GM23248 (cell line): ENCODE data around the gene SV2A. TPM values are rescaled to one million over a fixed set of nuclear protein-coding genes. Genes with fewer than 3 reads are reported as not detected.

ENCODE experiments used
- DNase-seq: peaks from one replicate; pipeline ENCODE4 v3.0.0-alpha.2; 2015
- H2AFZ ChIP-seq: fragments of 200-600 bp; sonication (generic); 2 replicates; pipeline ENCODE4 v1.6.1; 2016; ENCODE audit warnings: antibody characterized with exemption
- H3F3A ChIP-seq: fragments of 200-600 bp; sonication (generic); 2 replicates; pipeline ENCODE4 v1.6.1; 2016; ENCODE audit warnings: mild to moderate bottlenecking, antibody characterized with exemption, mixed run types; ENCODE audit not compliant: insufficient read depth
- H3K27ac ChIP-seq: fragments of 200-600 bp; sonication (generic); 2 replicates; pipeline ENCODE4 v1.5.1; 2016; ENCODE audit warnings: mild to moderate bottlenecking
- H3K27me3 ChIP-seq: fragments of 200-600 bp; sonication (generic); replicated peaks from 2 replicates; pipeline ENCODE4 v1.6.1; 2016; ENCODE audit warnings: mild to moderate bottlenecking; ENCODE audit not compliant: insufficient read depth
- H3K36me3 ChIP-seq: fragments of 200-600 bp; sonication (generic); 2 replicates; pipeline ENCODE4 v1.6.1; 2016; ENCODE audit warnings: low read depth, mild to moderate bottlenecking
- H3K4me1 ChIP-seq: fragments of 200-600 bp; sonication (generic); 2 replicates; pipeline ENCODE4 v1.6.1; 2016; ENCODE audit warnings: mild to moderate bottlenecking; ENCODE audit not compliant: insufficient read depth
- H3K4me2 ChIP-seq: fragments of 200-600 bp; sonication (generic); one replicate; pipeline ENCODE4 v1.6.1; 2016; ENCODE audit warnings: mild to moderate bottlenecking; ENCODE audit not compliant: unreplicated experiment
- H3K4me3 ChIP-seq: fragments of 200-600 bp; sonication (generic); 2 replicates; pipeline ENCODE4 v1.5.1; 2016; ENCODE audit warnings: mild to moderate bottlenecking
- H3K79me2 ChIP-seq: fragments of 200-600 bp; sonication (generic); 2 replicates; pipeline ENCODE4 v1.6.1; 2016; ENCODE audit warnings: mild to moderate bottlenecking; ENCODE audit not compliant: insufficient read depth
- H3K9ac ChIP-seq: fragments of 200-600 bp; sonication (generic); 2 replicates; pipeline ENCODE4 v1.6.1; 2016; ENCODE audit warnings: mild to moderate bottlenecking
- H3K9me2 ChIP-seq: fragments of 200-600 bp; sonication (generic); 2 replicates; pipeline ENCODE4 v1.6.1; 2016; ENCODE audit warnings: mixed run types, mild to moderate bottlenecking, moderate library complexity; ENCODE audit not compliant: insufficient read depth
- H3K9me3 ChIP-seq: fragments of 200-600 bp; sonication (generic); one replicate; pipeline ENCODE4 v1.6.1; 2017; ENCODE audit warnings: low read depth
- H4K20me1 ChIP-seq: fragments of 200-600 bp; sonication (generic); 2 replicates; pipeline ENCODE4 v1.6.0; 2016; ENCODE audit not compliant: insufficient read depth
- EZH2 ChIP-seq: fragments of 200-600 bp; sonication (generic); IDR thresholded peaks from 2 replicates; pipeline ENCODE4 v1.6.1; 2018; ENCODE audit warnings: antibody characterized with exemption, mild to moderate bottlenecking; ENCODE audit not compliant: insufficient read depth, poor library complexity, severe bottlenecking
- EZH2phosphoT487 ChIP-seq: fragments of 200-600 bp; sonication (generic); IDR thresholded peaks from 2 replicates; pipeline ENCODE4 v1.6.1; 2018; ENCODE audit warnings: antibody characterized with exemption, moderate library complexity, mild to moderate bottlenecking, low read depth; ENCODE audit not compliant: insufficient read depth
- WGBS, 2 experiments: methylation state at CpG; one replicate each; pipeline ENCODE4 v1.1.6; 2015 to 2017; ENCODE audit warnings: low lambda C conversion rate in 2 of 2, low coverage in 1 of 2; ENCODE audit errors: missing lambda C conversion rate in 2 of 2; 5-methylcytosine and 5-hydroxymethylcytosine counted together
- in situ Hi-C: fragments of 300-500 bp; cut with MboI; formaldehyde crosslinking; loops from 2 replicates; pipeline ENCODE4 v1.15.0; 2020
- polyA plus RNA-seq: library from polyadenylated mRNA; unstranded; fragments of >200 nt; fragmentation: Nextera tagmentation; extraction: Ambion mirVana; gene quantifications from 2 replicates; pipeline ENCODE4 v1.2.1, GENCODE V29; 2016
- total RNA-seq: library from RNA; depleted of rRNA; stranded (reverse); fragments of >200 nt; shearing (Covaris generic); gene quantifications from 2 replicates; pipeline ENCODE4 v1.2.3, GENCODE V29; 2014

SV2A gene
- total and polyA plus RNA-seq, 2 experiments from 2014 or later = 0.36 to 1.1 TPM

- no peaks in the 10 kb centered on the region for H3K9me3 ChIP-seq
- no peak overlapping the region for H2AFZ ChIP-seq
- no peak for TF ChIP-seq EZH2phosphoT487
- no peak for TF ChIP-seq EZH2
- H3K9ac ChIP-seq = no peak overlapping the region
- H3K27me3 ChIP-seq = no peaks in the 10 kb centered on the region
- H3K79me2 ChIP-seq = peaks cover 15% of the 10 kb centered on the region; the same call in 1 of the 2 replicates
- H3K4me3 ChIP-seq = no peak overlapping the region
- no peaks in the 10 kb centered on the region for H3K9me2 ChIP-seq
- in situ Hi-C loops = no loop called here
- peaks cover 43% of the 10 kb centered on the region for H3F3A ChIP-seq
- H3K4me1 ChIP-seq = peaks cover 39% of the 10 kb centered on the region
- H3K4me2 ChIP-seq = peak overlapping the region; percentile 90
- H4K20me1 ChIP-seq = no peaks in the 10 kb centered on the region
- DNase-seq = peak; percentile 37
- peak overlapping the region; percentile 24; the same call in 1 of the 2 replicates for H3K27ac ChIP-seq
- H3K36me3 ChIP-seq = no peaks in the 10 kb centered on the region
These were observed 20.1 kb upstream of the SV2A start for GRCh38 chr1:149937759-149938158.

GRCh38 chr1:149936992-149937705, 19.5 kb upstream of the SV2A start:
- Histone ChIP-seq H3K4me1 (peaks cover 39% of the 10 kb centered on the region), H3K9me3 (no peaks in the 10 kb centered on the region), H3K27me3 (no peaks in the 10 kb centered on the region), H3K4me3 (peak overlapping the region; percentile 89), H4K20me1 (no peaks in the 10 kb centered on the region), H3K27ac (peak overlapping the region; percentile 32; the same call in 1 of the 2 replicates), H3K36me3 (no peaks in the 10 kb centered on the region), H3K9ac (peak overlapping the region; percentile 82), H3K79me2 (peaks cover 15% of the 10 kb centered on the region; the same call in 1 of the 2 replicates), H2AFZ (peak overlapping the region; percentile 88), H3K4me2 (peak overlapping the region; percentile 90), H3F3A (peaks cover 38% of the 10 kb centered on the region), H3K9me2 (no peaks in the 10 kb centered on the region)
- DNase-seq = peak; percentile 58
- in situ Hi-C loops = no loop called here
- 6 to 7% methylated on average over 8 of the region's 8 CpGs for WGBS, 2 experiments
- TF ChIP-seq EZH2phosphoT487 = no peak
- TF ChIP-seq EZH2 = no peak

GRCh38 chr1:149936170-149936991, 18.7 kb upstream of the SV2A start, which contains the start of gene MTMR11:
TSS of gene MTMR11 (minus strand) at chr1:149936879. CDS start at chr1:149936647, 232 bp downstream.
- H3K79me2 ChIP-seq = peaks cover 15% of the 10 kb centered on the region; the same call in 1 of the 2 replicates
- peak within 1 kb of the TSS; percentile 90 for H3K4me2 ChIP-seq
- H3K27ac ChIP-seq = peak within 1 kb of the TSS; percentile 32; the same call in 1 of the 2 replicates
- peak within 1 kb of the TSS; percentile 82 for H3K9ac ChIP-seq
- no peaks in the 10 kb centered on the region for H3K36me3 ChIP-seq
- H4K20me1 ChIP-seq = no peaks in the 10 kb centered on the region
- peak within 1 kb of the TSS; percentile 89 for H3K4me3 ChIP-seq
- peak within 1 kb of the TSS; percentile 88 for H2AFZ ChIP-seq
- no peaks in the 10 kb centered on the region for H3K9me2 ChIP-seq
- WGBS, 2 experiments = 2 to 3% methylated on average over 18 of the region's 18 CpGs
- in situ Hi-C loops = no loop called here
- peak; percentile 69 for DNase-seq
- H3K27me3 ChIP-seq = no peaks in the 10 kb centered on the region
- H3F3A ChIP-seq = peaks cover 30% of the 10 kb centered on the region
- TF ChIP-seq EZH2 (no peak), EZH2phosphoT487 (no peak)
- H3K4me1 ChIP-seq = peaks cover 44% of the 10 kb centered on the region
- no peaks in the 10 kb centered on the region for H3K9me3 ChIP-seq

- no peak overlapping the region for H3K9ac ChIP-seq
- DNase-seq = no peak
- no peak overlapping the region for H2AFZ ChIP-seq
- no peaks in the 10 kb centered on the region for H3K36me3 ChIP-seq
- peaks cover 13% of the 10 kb centered on the region; the same call in 1 of the 2 replicates for H3F3A ChIP-seq
- peaks cover 46% of the 10 kb centered on the region for H3K4me1 ChIP-seq
- H3K4me2 ChIP-seq = no peak overlapping the region
- TF ChIP-seq EZH2 = no peak
- TF ChIP-seq EZH2phosphoT487 = no peak
- no peaks in the 10 kb centered on the region for H4K20me1 ChIP-seq
- 96 to 98% methylated on average over 2 of the region's 2 CpGs for WGBS, 2 experiments
- peaks cover 15% of the 10 kb centered on the region; the same call in 1 of the 2 replicates for H3K79me2 ChIP-seq
- H3K9me3 ChIP-seq = no peaks in the 10 kb centered on the region
- H3K27me3 ChIP-seq = no peaks in the 10 kb centered on the region
- no peak overlapping the region for H3K27ac ChIP-seq
- H3K9me2 ChIP-seq = no peaks in the 10 kb centered on the region
- in situ Hi-C loops = no loop called here
- H3K4me3 ChIP-seq = no peak overlapping the region
These were observed 16.7 kb upstream of the SV2A start for GRCh38 chr1:149934356-149934755.
